ENCODE data around the gene PLEKHM1.

PLEKHM1 gene

GRCh38 chr17:45393411-45393810, 97.1 kb downstream of the PLEKHM1 start:
- peaks cover 16% of the 10 kb centered on the region for H3K4me1 ChIP-seq (ENCODE audit: control insufficient read depth, insufficient read depth, low read length, unreplicated experiment)
- no peaks in the 10 kb centered on the region for H3K79me2 ChIP-seq (ENCODE audit: control insufficient read depth, insufficient read depth, low read length, unreplicated experiment)
- H3K36me3 ChIP-seq (ENCODE audit: insufficient read depth, low read length): no peaks in the 10 kb centered on the region
- H3K4me3 ChIP-seq (ENCODE audit: low read depth, low read length): no peak overlapping the region
- H2AFZ ChIP-seq (ENCODE audit: low read length, unreplicated experiment): no peak overlapping the region
- no peaks in the 10 kb centered on the region for H3K27me3 ChIP-seq (ENCODE audit: insufficient read depth, low read length)
- H3K27ac ChIP-seq (ENCODE audit: low read depth, low read length): no peak overlapping the region

- H2AFZ ChIP-seq (ENCODE audit: low read length, unreplicated experiment): no peak overlapping the region
- no peak overlapping the region for H3K27ac ChIP-seq (ENCODE audit: low read depth, low read length)
- no peaks in the 10 kb centered on the region for H3K27me3 ChIP-seq (ENCODE audit: insufficient read depth, low read length)
- no peak overlapping the region for H3K4me3 ChIP-seq (ENCODE audit: low read depth, low read length)
- H3K79me2 ChIP-seq (ENCODE audit: control insufficient read depth, insufficient read depth, low read length, unreplicated experiment): no peaks in the 10 kb centered on the region
- H3K4me1 ChIP-seq (ENCODE audit: control insufficient read depth, insufficient read depth, low read length, unreplicated experiment): peaks cover 18% of the 10 kb centered on the region
- no peaks in the 10 kb centered on the region for H3K36me3 ChIP-seq (ENCODE audit: insufficient read depth, low read length)
Observed at GRCh38 chr17:45391918-45392317, 98.6 kb downstream of the PLEKHM1 start.

- Histone ChIP-seq H3K27me3 (ENCODE audit: insufficient read depth, low read length) (no peaks in the 10 kb centered on the region), H3K4me1 (ENCODE audit: control insufficient read depth, insufficient read depth, low read length, unreplicated experiment) (peaks cover 18% of the 10 kb centered on the region)
Observed at GRCh38 chr17:45391291-45391690, 99.2 kb downstream of the PLEKHM1 start.

GRCh38 chr17:45389354-45389753, 101.2 kb downstream of the PLEKHM1 start:
- no peak overlapping the region for H2AFZ ChIP-seq (ENCODE audit: low read length, unreplicated experiment)

More at GRCh38 chr17:45391291-45391690, 99.2 kb downstream of the PLEKHM1 start:
- no peaks in the 10 kb centered on the region for H3K79me2 ChIP-seq (ENCODE audit: control insufficient read depth, insufficient read depth, low read length, unreplicated experiment)
- H2AFZ ChIP-seq (ENCODE audit: low read length, unreplicated experiment): no peak overlapping the region
- no peak overlapping the region for H3K27ac ChIP-seq (ENCODE audit: low read depth, low read length)
- no peaks in the 10 kb centered on the region for H3K36me3 ChIP-seq (ENCODE audit: insufficient read depth, low read length)
- H3K4me3 ChIP-seq (ENCODE audit: low read depth, low read length): no peak overlapping the region

GRCh38 chr17:45388604-45389325, 101.8 kb downstream of the PLEKHM1 start:
- H3K27me3 ChIP-seq (ENCODE audit: insufficient read depth, low read length): no peaks in the 10 kb centered on the region
- no peaks in the 10 kb centered on the region for H3K79me2 ChIP-seq (ENCODE audit: control insufficient read depth, insufficient read depth, low read length, unreplicated experiment)
- no peak overlapping the region for H3K4me3 ChIP-seq (ENCODE audit: low read depth, low read length)
- H3K36me3 ChIP-seq (ENCODE audit: insufficient read depth, low read length): no peaks in the 10 kb centered on the region
- no peak overlapping the region for H3K27ac ChIP-seq (ENCODE audit: low read depth, low read length)
- no peak overlapping the region for H2AFZ ChIP-seq (ENCODE audit: low read length, unreplicated experiment)
- peaks cover 24% of the 10 kb centered on the region for H3K4me1 ChIP-seq (ENCODE audit: control insufficient read depth, insufficient read depth, low read length, unreplicated experiment)

More at GRCh38 chr17:45389354-45389753, 101.2 kb downstream of the PLEKHM1 start:
- no peak overlapping the region for H3K27ac ChIP-seq (ENCODE audit: low read depth, low read length)
- peaks cover 19% of the 10 kb centered on the region for H3K4me1 ChIP-seq (ENCODE audit: control insufficient read depth, insufficient read depth, low read length, unreplicated experiment)
- H3K36me3 ChIP-seq (ENCODE audit: insufficient read depth, low read length): no peaks in the 10 kb centered on the region
- H3K79me2 ChIP-seq (ENCODE audit: control insufficient read depth, insufficient read depth, low read length, unreplicated experiment): no peaks in the 10 kb centered on the region
- H3K27me3 ChIP-seq (ENCODE audit: insufficient read depth, low read length): no peaks in the 10 kb centered on the region
- H3K4me3 ChIP-seq (ENCODE audit: low read depth, low read length): no peak overlapping the region

GRCh38 chr17:45387739-45388138, 102.8 kb downstream of the PLEKHM1 start:
- Histone ChIP-seq H2AFZ (ENCODE audit: low read length, unreplicated experiment) (no peak overlapping the region), H3K79me2 (ENCODE audit: control insufficient read depth, insufficient read depth, low read length, unreplicated experiment) (no peaks in the 10 kb centered on the region), H3K36me3 (ENCODE audit: insufficient read depth, low read length) (no peaks in the 10 kb centered on the region), H3K4me3 (ENCODE audit: low read depth, low read length) (no peak overlapping the region), H3K4me1 (ENCODE audit: control insufficient read depth, insufficient read depth, low read length, unreplicated experiment) (peaks cover 24% of the 10 kb centered on the region), H3K27ac (ENCODE audit: low read depth, low read length) (no peak overlapping the region), H3K27me3 (ENCODE audit: insufficient read depth, low read length) (no peaks in the 10 kb centered on the region)

- H2AFZ ChIP-seq (ENCODE audit: low read length, unreplicated experiment): no peak overlapping the region
- H3K27ac ChIP-seq (ENCODE audit: low read depth, low read length): no peak overlapping the region
- H3K4me3 ChIP-seq (ENCODE audit: low read depth, low read length): no peak overlapping the region
- H3K27me3 ChIP-seq (ENCODE audit: insufficient read depth, low read length): no peaks in the 10 kb centered on the region
- H3K36me3 ChIP-seq (ENCODE audit: insufficient read depth, low read length): no peaks in the 10 kb centered on the region
- peaks cover 24% of the 10 kb centered on the region for H3K4me1 ChIP-seq (ENCODE audit: control insufficient read depth, insufficient read depth, low read length, unreplicated experiment)
- no peaks in the 10 kb centered on the region for H3K79me2 ChIP-seq (ENCODE audit: control insufficient read depth, insufficient read depth, low read length, unreplicated experiment)
Observed at GRCh38 chr17:45386178-45386577, 104.3 kb downstream of the PLEKHM1 start.
